GM21526 (cell line): ENCODE data around the gene MRPL27.
A peak's percentile ranks its signal among the peaks of the same experiment; 100 is the strongest.
"Not testable (repeated sequence)": the region's sequence is repeated elsewhere in the genome, so short reads cannot be mapped to it uniquely, and the experiment has no call there.

Experiments used
- ATAC-seq: cut with Tn5 transposase; IDR thresholded peaks from one replicate; pipeline ENCODE4 v1.9.1; 2021; ENCODE audit warnings: moderate library complexity; ENCODE audit not compliant: unreplicated experiment, low FRiP score

Gene MRPL27

GRCh38 chr17:50347117-50347893 lies 25.7 kb downstream of the MRPL27 start:
- ATAC-seq = no peak

- ATAC-seq = peak; percentile 52
These were observed 26.5 kb downstream of the MRPL27 start for GRCh38 chr17:50346313-50347116.

DNA sequence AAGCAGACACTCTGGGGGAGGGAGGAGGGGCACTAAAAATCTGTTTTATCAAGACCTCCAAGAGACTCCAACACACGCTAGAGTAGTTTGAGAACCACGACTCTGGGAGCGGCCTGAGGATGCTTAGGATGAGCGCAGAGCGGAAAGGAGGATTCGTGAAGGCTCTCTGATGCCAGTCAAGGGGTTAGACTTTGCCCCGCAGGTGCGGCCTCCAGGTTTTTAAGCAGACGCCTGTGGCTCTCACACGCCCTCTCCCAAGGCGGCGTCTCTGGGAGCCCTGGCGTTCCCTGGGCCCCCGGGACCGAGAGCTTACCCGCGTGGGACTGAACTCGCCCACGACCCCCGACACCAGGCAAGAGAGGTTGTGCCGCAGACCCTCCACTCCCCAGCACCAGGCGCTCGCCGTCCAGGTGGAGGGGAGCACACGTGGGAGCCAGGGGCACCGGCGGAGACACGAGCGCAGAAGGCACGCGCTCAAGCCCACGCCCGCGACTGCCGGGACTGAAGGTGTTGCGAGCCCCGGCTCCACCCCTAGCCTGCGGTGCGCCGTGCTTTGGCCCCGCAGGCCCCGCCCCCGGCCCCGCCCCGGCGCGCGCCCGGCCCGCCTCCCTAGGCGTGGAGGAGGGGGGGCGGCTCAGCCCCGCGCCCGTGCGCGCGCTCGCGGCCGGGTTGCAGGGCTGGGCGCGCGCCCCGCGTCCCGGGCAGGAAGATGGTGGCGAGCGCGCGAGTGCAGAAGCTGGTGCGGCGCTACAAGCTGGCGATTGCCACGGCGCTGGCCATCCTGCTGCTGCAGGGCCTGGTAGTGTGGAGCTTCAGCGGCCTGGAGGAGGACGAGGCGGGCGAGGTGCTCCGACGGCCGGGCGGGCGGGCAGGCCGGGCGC lies 27.3 kb downstream of the MRPL27 start, which contains the start of gene XYLT2:
XYLT2 (plus strand) TSS at position 695 of the 881 bp plus-strand sequence; CDS start at position 710, 15 bp downstream.
- peak; percentile 53 for ATAC-seq

DNA sequence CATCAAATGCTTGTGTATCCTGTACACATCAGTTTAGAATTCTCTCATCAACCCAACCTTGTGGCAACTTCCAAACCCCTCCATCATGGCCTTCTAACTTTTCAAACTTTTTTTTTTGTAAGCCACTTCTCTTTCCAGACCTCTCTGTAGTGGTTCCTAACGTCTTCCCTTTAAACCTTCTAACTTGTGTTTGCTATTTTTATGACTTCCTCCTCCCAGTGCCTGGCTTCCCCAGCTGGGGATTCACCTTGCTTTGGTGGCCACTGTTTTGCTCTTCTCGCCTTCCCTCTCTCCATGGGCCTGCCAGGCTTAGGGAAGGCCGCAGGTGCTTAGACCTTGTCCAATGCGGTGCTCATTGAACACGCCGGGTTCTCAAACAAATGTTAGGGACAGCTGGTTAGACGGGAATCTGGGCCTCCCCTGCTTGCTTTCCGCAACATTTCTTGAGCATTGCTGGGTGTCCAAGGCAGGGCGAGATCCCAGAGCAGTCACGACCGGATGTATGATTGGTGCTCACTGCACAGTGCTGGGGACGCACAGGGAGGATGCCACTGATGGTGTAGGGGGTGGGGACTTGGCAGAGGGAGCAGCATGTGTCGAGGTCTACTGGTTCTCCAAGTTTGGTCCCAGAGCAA lies 28.1 kb downstream of the MRPL27 start:
- ATAC-seq = no peak

GRCh38 chr17:50339381-50339780 lies 33.6 kb downstream of the MRPL27 start:
- no peak for ATAC-seq

DNA sequence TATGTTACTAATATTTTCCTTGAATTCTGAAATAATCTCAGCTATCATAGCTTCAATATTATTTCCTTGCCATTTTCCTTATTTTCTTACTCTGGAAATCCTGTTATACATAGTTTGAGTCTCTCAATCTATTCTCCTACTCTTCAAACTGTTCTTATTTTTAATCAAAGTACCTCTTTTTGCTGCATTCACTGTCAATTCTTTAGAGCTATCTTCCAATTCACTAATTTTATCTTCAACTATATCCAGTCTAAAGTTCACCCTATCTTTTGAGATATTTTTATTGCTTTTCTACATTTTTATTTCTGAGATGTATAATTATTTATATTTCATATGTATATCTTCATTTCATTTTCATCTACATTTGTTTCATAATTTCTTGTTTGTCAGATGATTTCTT lies 34.3 kb downstream of the MRPL27 start:
- no peak for ATAC-seq

GRCh38 chr17:50337956-50338355 lies 35.0 kb downstream of the MRPL27 start:
- no peak for ATAC-seq

GRCh38 chr17:50333291-50334057 lies 39.5 kb downstream of the MRPL27 start:
- not testable (repeated sequence) for ATAC-seq

- ATAC-seq = no peak
These were observed 40.8 kb downstream of the MRPL27 start for GRCh38 chr17:50332196-50332595.

- no peak for ATAC-seq
These were observed 41.7 kb downstream of the MRPL27 start for GRCh38 chr17:50331085-50331791.

GRCh38 chr17:50330151-50330775 lies 42.7 kb downstream of the MRPL27 start:
- no peak for ATAC-seq

GRCh38 chr17:50329716-50330115 lies 43.3 kb downstream of the MRPL27 start:
- no peak for ATAC-seq

DNA sequence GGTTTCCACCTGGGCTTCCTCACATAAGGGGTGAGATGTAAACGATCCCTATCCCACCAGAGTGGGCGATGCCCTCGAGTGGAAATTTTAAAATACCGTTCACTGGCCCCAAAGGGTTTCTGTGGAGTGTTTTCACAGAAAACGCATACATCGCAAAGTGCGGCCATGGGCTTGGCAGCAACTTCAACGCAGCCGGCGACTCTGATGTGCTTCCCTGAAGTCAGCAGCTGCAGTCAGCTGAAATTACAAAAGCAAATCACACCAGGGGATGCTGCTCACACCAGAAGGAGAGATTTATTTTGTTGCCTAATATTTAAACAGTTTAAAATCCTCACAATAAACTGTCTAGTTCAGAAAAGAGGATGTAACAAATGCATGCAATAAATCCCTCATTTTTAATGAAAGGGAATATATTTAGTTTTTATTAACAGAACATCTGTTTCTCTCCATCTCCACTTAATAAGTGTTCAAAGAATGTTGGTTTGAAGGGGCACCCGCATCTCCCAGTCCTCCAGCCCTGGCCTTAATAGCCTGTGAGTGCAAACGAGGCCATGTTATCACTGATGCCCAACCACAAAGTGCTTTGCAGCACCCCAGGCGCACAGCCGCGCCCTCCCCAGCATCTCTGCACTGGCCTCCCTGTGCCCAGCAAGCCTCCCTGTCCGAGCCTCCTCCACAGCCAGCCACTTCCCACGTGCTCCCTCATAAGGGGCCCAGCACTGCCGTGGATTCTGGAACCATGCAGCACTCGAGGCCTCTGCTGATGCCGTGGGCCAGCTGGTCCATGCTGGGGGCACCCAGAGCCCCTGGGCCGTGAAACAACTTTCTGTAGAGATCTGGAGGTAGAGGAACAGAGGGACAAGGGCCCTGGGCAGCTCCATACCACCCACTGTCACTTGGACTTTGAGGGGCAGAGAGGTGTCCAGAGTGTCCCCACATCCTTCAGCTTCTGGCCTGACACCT lies 44.3 kb downstream of the MRPL27 start:
- no peak for ATAC-seq

- no peak for ATAC-seq
These were observed 46.1 kb downstream of the MRPL27 start for GRCh38 chr17:50326831-50327364.

DNA sequence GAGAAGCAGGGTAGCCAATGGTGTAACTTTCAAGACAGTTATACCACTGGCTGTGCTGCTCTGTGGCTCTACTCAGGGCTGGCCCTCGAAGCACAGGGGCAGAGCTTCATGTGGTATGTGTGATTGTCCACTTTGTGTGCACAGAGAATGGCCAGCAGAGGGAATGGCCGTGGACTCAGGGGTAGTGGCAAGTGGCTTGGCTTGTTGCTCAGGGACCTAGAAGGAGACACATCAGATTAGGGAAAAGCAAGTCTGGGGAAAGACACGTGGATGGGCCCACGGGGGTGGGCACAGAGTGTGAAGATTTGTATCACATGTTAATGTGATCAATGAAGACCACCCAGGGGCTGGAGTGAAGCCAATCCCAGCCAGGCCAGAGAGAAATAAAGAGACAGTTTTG lies 47.1 kb downstream of the MRPL27 start:
- no peak for ATAC-seq

DNA sequence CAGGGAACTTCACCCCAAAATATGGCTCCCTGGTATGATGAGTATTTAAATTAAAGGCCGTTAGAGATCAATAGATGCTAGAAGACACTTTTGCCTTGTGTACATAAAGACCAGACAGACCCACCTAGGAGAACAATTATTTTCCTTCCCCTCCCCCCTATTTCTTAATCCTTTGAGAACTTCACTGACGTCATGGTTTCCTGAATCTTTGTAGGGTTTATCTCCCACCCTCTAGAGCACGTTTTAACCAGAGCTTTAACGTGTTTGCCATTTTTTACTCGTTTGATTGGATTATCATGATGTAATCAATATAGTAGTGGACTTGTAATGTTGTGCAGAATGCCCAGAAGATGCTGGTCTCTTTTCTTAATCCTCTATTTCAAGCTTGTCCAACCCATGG lies 49.9 kb downstream of the MRPL27 start:
- ATAC-seq = no peak

GRCh38 chr17:50322271-50322670 lies 50.7 kb downstream of the MRPL27 start:
- ATAC-seq = no peak
